ENCODE data around the gene PROSER1. TPM values are rescaled to one million over a fixed set of nuclear protein-coding genes. Genes with fewer than 3 reads are reported as not detected.

PROSER1 gene
- total RNA-seq, 1 experiment from 2014 or later = 33.5 TPM

DNA sequence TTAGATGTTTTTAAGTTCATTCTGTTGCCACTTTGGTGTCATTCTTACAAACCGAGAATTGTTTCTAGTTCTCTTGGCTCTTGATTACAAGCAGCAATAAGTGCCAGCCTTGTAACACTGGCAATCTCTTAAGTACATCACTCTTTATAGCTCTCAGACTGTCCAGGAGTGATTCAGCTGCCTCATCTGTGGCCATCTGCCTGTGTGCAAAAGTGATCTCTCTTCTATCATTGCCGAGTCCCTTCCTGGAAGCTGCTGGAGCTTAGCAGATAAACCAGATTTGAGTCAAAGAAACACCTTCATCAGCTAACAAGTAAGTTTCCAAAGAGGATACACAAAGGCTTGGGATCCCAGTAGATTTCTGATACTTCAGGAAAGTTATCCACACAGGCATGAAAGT, 70.4 kb downstream of the PROSER1 start:
- no peak overlapping the region for H3K4me3 ChIP-seq (replicated peaks in 1 of 2; ENCODE audit: low read depth in 1 of 2, low read length in 2 of 2)
- ChIA-PET POLR2A (no interaction called here), CTCF (no interaction called here), RAD21 (ENCODE audit: low non-redundant PET in 1 of 2, low total read pairs in 2 of 2, uncharacterized antibody in 2 of 2, unreplicated experiment in 2 of 2) (no interaction called here)
- no peak overlapping the region for H3K4me2 ChIP-seq (ENCODE audit: low read length)
- no peaks in the 10 kb centered on the region for H3K9me3 ChIP-seq (ENCODE audit: control insufficient read depth in 1 of 2, insufficient read depth in 1 of 2, low read depth in 1 of 2, low read length in 2 of 2)
- TF ChIP-seq, protein P1, sequence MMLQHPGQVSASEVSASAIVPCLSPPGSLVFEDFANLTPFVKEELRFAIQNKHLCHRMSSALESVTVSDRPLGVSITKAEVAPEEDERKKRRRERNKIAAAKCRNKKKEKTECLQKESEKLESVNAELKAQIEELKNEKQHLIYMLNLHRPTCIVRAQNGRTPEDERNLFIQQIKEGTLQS (IDR thresholded peaks at IDR 0.05) = no peak
- no peak for TF ChIP-seq SP1 (IDR thresholded peaks at IDR 0.05; ENCODE audit: low read depth)
- no peak for TF ChIP-seq TCF7L2 (IDR thresholded peaks at IDR 0.05; ENCODE audit: borderline replicate concordance, extremely low read depth, insufficient read depth, insufficient read length)
- TF ChIP-seq, protein P2, sequence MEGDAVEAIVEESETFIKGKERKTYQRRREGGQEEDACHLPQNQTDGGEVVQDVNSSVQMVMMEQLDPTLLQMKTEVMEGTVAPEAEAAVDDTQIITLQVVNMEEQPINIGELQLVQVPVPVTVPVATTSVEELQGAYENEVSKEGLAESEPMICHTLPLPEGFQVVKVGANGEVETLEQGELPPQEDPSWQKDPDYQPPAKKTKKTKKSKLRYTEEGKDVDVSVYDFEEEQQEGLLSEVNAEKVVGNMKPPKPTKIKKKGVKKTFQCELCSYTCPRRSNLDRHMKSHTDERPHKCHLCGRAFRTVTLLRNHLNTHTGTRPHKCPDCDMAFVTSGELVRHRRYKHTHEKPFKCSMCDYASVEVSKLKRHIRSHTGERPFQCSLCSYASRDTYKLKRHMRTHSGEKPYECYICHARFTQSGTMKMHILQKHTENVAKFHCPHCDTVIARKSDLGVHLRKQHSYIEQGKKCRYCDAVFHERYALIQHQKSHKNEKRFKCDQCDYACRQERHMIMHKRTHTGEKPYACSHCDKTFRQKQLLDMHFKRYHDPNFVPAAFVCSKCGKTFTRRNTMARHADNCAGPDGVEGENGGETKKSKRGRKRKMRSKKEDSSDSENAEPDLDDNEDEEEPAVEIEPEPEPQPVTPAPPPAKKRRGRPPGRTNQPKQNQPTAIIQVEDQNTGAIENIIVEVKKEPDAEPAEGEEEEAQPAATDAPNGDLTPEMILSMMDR (IDR thresholded peaks at IDR 0.05 in 2 of 3, conservative IDR thresholded peaks at IDR 0.05 in 1 of 3; ENCODE audit: borderline replicate concordance in 1 of 3, insufficient read depth in 1 of 3, low read depth in 2 of 3, low read length in 2 of 3) = no peak
- no peak for TF ChIP-seq ZNF274 (IDR thresholded peaks at IDR 0.05; ENCODE audit: low read depth, low read length)
- TF ChIP-seq, protein P3, sequence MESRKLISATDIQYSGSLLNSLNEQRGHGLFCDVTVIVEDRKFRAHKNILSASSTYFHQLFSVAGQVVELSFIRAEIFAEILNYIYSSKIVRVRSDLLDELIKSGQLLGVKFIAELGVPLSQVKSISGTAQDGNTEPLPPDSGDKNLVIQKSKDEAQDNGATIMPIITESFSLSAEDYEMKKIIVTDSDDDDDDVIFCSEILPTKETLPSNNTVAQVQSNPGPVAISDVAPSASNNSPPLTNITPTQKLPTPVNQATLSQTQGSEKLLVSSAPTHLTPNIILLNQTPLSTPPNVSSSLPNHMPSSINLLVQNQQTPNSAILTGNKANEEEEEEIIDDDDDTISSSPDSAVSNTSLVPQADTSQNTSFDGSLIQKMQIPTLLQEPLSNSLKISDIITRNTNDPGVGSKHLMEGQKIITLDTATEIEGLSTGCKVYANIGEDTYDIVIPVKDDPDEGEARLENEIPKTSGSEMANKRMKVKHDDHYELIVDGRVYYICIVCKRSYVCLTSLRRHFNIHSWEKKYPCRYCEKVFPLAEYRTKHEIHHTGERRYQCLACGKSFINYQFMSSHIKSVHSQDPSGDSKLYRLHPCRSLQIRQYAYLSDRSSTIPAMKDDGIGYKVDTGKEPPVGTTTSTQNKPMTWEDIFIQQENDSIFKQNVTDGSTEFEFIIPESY (IDR thresholded peaks at IDR 0.05; ENCODE audit: extremely low read depth, insufficient replicate concordance, low read length) = no peak
- TF ChIP-seq, protein P4, sequence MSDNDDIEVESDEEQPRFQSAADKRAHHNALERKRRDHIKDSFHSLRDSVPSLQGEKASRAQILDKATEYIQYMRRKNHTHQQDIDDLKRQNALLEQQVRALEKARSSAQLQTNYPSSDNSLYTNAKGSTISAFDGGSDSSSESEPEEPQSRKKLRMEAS (IDR thresholded peaks at IDR 0.05) = no peak
- TF ChIP-seq SIN3A (IDR thresholded peaks at IDR 0.05; ENCODE audit: low read depth) = no peak
- TF ChIP-seq ZFX (IDR thresholded peaks at IDR 0.05) = no peak
- TF ChIP-seq, protein P5, sequence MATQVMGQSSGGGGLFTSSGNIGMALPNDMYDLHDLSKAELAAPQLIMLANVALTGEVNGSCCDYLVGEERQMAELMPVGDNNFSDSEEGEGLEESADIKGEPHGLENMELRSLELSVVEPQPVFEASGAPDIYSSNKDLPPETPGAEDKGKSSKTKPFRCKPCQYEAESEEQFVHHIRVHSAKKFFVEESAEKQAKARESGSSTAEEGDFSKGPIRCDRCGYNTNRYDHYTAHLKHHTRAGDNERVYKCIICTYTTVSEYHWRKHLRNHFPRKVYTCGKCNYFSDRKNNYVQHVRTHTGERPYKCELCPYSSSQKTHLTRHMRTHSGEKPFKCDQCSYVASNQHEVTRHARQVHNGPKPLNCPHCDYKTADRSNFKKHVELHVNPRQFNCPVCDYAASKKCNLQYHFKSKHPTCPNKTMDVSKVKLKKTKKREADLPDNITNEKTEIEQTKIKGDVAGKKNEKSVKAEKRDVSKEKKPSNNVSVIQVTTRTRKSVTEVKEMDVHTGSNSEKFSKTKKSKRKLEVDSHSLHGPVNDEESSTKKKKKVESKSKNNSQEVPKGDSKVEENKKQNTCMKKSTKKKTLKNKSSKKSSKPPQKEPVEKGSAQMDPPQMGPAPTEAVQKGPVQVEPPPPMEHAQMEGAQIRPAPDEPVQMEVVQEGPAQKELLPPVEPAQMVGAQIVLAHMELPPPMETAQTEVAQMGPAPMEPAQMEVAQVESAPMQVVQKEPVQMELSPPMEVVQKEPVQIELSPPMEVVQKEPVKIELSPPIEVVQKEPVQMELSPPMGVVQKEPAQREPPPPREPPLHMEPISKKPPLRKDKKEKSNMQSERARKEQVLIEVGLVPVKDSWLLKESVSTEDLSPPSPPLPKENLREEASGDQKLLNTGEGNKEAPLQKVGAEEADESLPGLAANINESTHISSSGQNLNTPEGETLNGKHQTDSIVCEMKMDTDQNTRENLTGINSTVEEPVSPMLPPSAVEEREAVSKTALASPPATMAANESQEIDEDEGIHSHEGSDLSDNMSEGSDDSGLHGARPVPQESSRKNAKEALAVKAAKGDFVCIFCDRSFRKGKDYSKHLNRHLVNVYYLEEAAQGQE (IDR thresholded peaks at IDR 0.05; ENCODE audit: low read depth) = no peak
- no peak for TF ChIP-seq EGR1 (IDR thresholded peaks at IDR 0.05; ENCODE audit: low read depth)
- no peak for TF ChIP-seq EZH2 (IDR thresholded peaks at IDR 0.05)
- no peak for TF ChIP-seq POLR2AphosphoS5 (IDR thresholded peaks at IDR 0.05; ENCODE audit: low read depth, low read length)
- no peak for TF ChIP-seq JUND (IDR thresholded peaks at IDR 0.05)
- no peak for TF ChIP-seq ELF1 (IDR thresholded peaks at IDR 0.05; ENCODE audit: borderline replicate concordance, low read depth)
- BruUV-seq (replicated peaks) = no TSS peak
- DNase-seq (ENCODE audit: low read depth, low spot score) (no peak), ATAC-seq (no peak)
- H3K9me2 ChIP-seq (ENCODE audit: insufficient read depth) = no peaks in the 10 kb centered on the region
- H3K36me3 ChIP-seq (ENCODE audit: control insufficient read depth in 1 of 2, insufficient read depth in 2 of 2, low read length in 2 of 2) = no peaks in the 10 kb centered on the region
- H3K27ac ChIP-seq (ENCODE audit: low read depth, low read length) = no peak overlapping the region
- no peak overlapping the region for H3K9ac ChIP-seq (ENCODE audit: low read length)
- intact Hi-C loops (cut with micrococcal nuclease) = no loop called here
- no peaks in the 10 kb centered on the region for H4K20me1 ChIP-seq (ENCODE audit: insufficient read depth)
- no peak overlapping the region for H2AFZ ChIP-seq (ENCODE audit: low read depth, low read length, poor library complexity, severe bottlenecking)
- peaks cover 30% of the 10 kb centered on the region; the same call in 1 of the 2 replicates for H3K27me3 ChIP-seq (ENCODE audit: insufficient read depth, low read length)
- no peaks in the 10 kb centered on the region for H3K4me1 ChIP-seq (ENCODE audit: control insufficient read depth in 1 of 2, insufficient read depth in 2 of 2, low read length in 2 of 2)
- H3K79me2 ChIP-seq (ENCODE audit: insufficient read depth, low read length) = no peaks in the 10 kb centered on the region
